HepG2 (cell line): ENCODE measurements around the gene FAM187B. TPM values are rescaled to one million over a fixed set of nuclear protein-coding genes. Genes with fewer than 3 reads are reported as not detected.

ENCODE experiments used
- AKAP8 ChIP-seq: sonication (generic); formaldehyde crosslinking; IDR thresholded peaks from 2 replicates; pipeline ENCODE4 v1.5.1; 2020; ENCODE audit warnings: mild to moderate bottlenecking, missing genetic modification reagents
- CREM ChIP-seq, 2 experiments: sonication (generic) in 1 of 2; formaldehyde crosslinking in 1 of 2; IDR thresholded peaks; 2 replicates each; pipeline versions ENCODE4 v1.4.0 to v1.6.1; 2016 to 2020; ENCODE audit warnings: antibody characterized with exemption in 1 of 2, mild to moderate bottlenecking in 1 of 2, missing genetic modification reagents in 1 of 2
- FOXM1 ChIP-seq: sonication (generic); formaldehyde crosslinking; IDR thresholded peaks from 2 replicates; pipeline ENCODE4 v1.5.0; 2020; ENCODE audit warnings: missing genetic modification reagents
- GABPA ChIP-seq, 2 experiments: IDR thresholded peaks; 2 replicates each; pipeline ENCODE4 v1.6.1; 2011 to 2016; ENCODE audit warnings: low read depth in 2 of 2, low read length in 1 of 2, missing biosample characterization in 1 of 2, missing genetic modification characterization in 1 of 2
- GFI1 ChIP-seq: sonication (generic); formaldehyde crosslinking; IDR thresholded peaks from 2 replicates; pipeline ENCODE4 v1.5.0; 2020; ENCODE audit warnings: missing genetic modification reagents, mild to moderate bottlenecking, borderline replicate concordance
- HNRNPLL ChIP-seq: fragments of 200-400 bp; formaldehyde crosslinking; IDR thresholded peaks from 2 replicates; pipeline ENCODE4 v1.6.1; 2017; ENCODE audit warnings: mild to moderate bottlenecking, low read depth, low read length; ENCODE audit not compliant: poor library complexity, severe bottlenecking
- KDM2A ChIP-seq: sonication (generic); formaldehyde crosslinking; IDR thresholded peaks from 2 replicates; pipeline ENCODE4 v1.4.0; 2020; ENCODE audit warnings: low read depth, missing genetic modification reagents, borderline replicate concordance
- KDM6A ChIP-seq: IDR thresholded peaks from 2 replicates; pipeline ENCODE4 v1.6.1; 2016; ENCODE audit warnings: low read depth
- NFKBIZ ChIP-seq: IDR thresholded peaks from 2 replicates; pipeline ENCODE4 v1.6.1; 2018; ENCODE audit warnings: missing genetic modification reagents, missing compliant biosample characterization
- POLR2A ChIP-seq, 2 experiments: IDR thresholded peaks; 2 replicates each; pipeline ENCODE4 v1.6.1; 2011; ENCODE audit warnings: low read depth in 2 of 2, low read length in 2 of 2, mild to moderate bottlenecking in 1 of 2, moderate library complexity in 1 of 2; ENCODE audit not compliant: insufficient read depth in 1 of 2
- POLR2G ChIP-seq: fragments of 200-400 bp; formaldehyde crosslinking; IDR thresholded peaks from 2 replicates; pipeline ENCODE4 v1.6.1; 2018; ENCODE audit warnings: mild to moderate bottlenecking, low read depth, low read length, moderate library complexity
- SCMH1 ChIP-seq: sonication (generic); formaldehyde crosslinking; IDR thresholded peaks from 2 replicates; pipeline ENCODE4 v1.9.0; 2021; ENCODE audit warnings: missing genetic modification reagents, mild to moderate bottlenecking, borderline replicate concordance
- TBL1XR1 ChIP-seq: fragments of 150-350 bp; IDR thresholded peaks from 2 replicates; pipeline ENCODE4 v1.6.1; 2014; ENCODE audit warnings: borderline replicate concordance, low read length; ENCODE audit not compliant: partially characterized antibody
- ZBTB7B ChIP-seq: sonication (generic); formaldehyde crosslinking; IDR thresholded peaks from 2 replicates; pipeline ENCODE4 v1.4.0; 2020; ENCODE audit warnings: missing genetic modification reagents
- ZFP1 ChIP-seq: IDR thresholded peaks from 2 replicates; pipeline ENCODE4 v1.6.1; 2016
- ZNF510 ChIP-seq: sonication (generic); formaldehyde crosslinking; IDR thresholded peaks from 2 replicates; pipeline ENCODE4 v1.4.0; 2020; ENCODE audit warnings: low read depth, mild to moderate bottlenecking, missing genetic modification reagents
- ZNF761 ChIP-seq: sonication (generic); formaldehyde crosslinking; conservative IDR thresholded peaks from 2 replicates; pipeline ENCODE4 v1.4.0; 2020; ENCODE audit warnings: mild to moderate bottlenecking, missing genetic modification reagents
- polyA plus RNA-seq, 8 experiments: library from polyadenylated mRNA; depleted of rRNA in 3 of 8; stranded (reverse) in 7 of 8; unstranded in 1 of 8; fragments of >200 nt; fragmentation: Illumina TruSeq in 4 of 8; extraction: Trizol in 4 of 8; gene quantifications; 2 replicates each; pipeline versions ENCODE4 v1.2.1 to v1.2.3, GENCODE V29; 2011 to 2016; ENCODE audit warnings: low read depth in 4 of 8, missing spikeins in 1 of 8, mixed read lengths in 1 of 8; ENCODE audit not compliant: insufficient read depth in 1 of 8
- total RNA-seq, 5 experiments: library from RNA; depleted of rRNA; stranded (reverse); fragments of >200 nt; fragmentation: Illumina TruSeq; extraction: Trizol; gene quantifications; 2 replicates each; pipeline ENCODE4 v1.2.3, GENCODE V29; 2016; ENCODE audit warnings: low read depth in 1 of 5
- TF ChIP-seq, protein P1 (sequence below): IDR thresholded peaks from 2 replicates; pipeline ENCODE4 v1.6.1; 2016; ENCODE audit warnings: low read depth
- TF ChIP-seq, protein P2 (sequence below): IDR thresholded peaks from 2 replicates; pipeline ENCODE4 v1.6.1; 2012; ENCODE audit warnings: inconsistent platforms
- TF ChIP-seq, protein P3 (sequence below): sonication (generic); formaldehyde crosslinking; IDR thresholded peaks from 2 replicates; pipeline ENCODE4 v1.8.0; 2022; ENCODE audit warnings: low read depth, missing genetic modification reagents
- TF ChIP-seq, protein P4 (sequence below): sonication (generic); formaldehyde crosslinking; IDR thresholded peaks from 2 replicates; pipeline ENCODE4 v1.5.1; 2020; ENCODE audit warnings: missing genetic modification reagents, mild to moderate bottlenecking, borderline replicate concordance
- TF ChIP-seq, protein P5 (sequence below): sonication (generic); formaldehyde crosslinking; IDR thresholded peaks from 2 replicates; pipeline ENCODE4 v1.4.0; 2020; ENCODE audit warnings: mild to moderate bottlenecking, missing genetic modification reagents
- TF ChIP-seq, protein P6 (sequence below): sonication (generic); formaldehyde crosslinking; IDR thresholded peaks from 2 replicates; pipeline ENCODE4 v1.4.0; 2020; ENCODE audit warnings: missing genetic modification reagents

The FAM187B gene
- total and polyA plus RNA-seq, 2 of the 13 experiments (the other 11 are each of a cell fraction or from before 2014, with no cell fraction given) = not detected

DNA sequence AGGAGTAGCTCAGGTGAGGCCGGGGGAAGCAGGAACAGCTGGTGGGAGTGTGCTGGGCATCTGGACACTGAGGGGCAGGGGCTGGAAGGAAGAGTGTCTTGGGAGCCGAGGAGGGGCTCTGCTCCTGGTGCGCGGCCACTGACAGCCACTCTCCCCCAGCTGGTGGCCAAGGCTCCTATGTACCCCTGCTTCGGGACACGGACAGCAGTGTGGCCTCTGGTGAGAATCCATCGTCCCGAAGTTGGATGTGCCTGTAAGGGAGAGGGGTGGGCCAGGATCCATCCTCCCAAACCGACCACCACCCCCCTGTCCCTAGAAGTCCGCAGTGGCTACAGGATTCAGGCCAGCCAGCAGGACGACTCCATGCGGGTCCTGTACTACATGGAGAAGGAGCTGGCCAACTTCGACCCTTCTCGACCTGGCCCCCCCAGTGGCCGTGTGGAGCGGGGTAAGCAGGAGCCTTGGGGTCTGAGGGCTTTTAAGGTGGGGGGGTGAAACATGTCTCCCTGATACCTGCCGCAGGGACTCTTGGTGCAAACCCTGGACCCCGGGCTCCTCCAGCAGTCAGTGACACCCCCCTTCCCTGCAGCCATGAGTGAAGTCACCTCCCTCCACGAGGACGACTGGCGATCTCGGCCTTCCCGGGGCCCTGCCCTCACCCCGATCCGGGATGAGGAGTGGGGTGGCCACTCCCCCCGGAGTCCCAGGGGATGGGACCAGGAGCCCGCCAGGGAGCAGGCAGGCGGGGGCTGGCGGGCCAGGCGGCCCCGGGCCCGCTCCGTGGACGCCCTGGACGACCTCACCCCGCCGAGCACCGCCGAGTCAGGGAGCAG, 38.2 kb upstream of the FAM187B start (continued):
- TF ChIP-seq GFI1 (CRISPR knock-in tag) = no peak
- no peak for TF ChIP-seq KDM6A
- TF ChIP-seq, protein P1, sequence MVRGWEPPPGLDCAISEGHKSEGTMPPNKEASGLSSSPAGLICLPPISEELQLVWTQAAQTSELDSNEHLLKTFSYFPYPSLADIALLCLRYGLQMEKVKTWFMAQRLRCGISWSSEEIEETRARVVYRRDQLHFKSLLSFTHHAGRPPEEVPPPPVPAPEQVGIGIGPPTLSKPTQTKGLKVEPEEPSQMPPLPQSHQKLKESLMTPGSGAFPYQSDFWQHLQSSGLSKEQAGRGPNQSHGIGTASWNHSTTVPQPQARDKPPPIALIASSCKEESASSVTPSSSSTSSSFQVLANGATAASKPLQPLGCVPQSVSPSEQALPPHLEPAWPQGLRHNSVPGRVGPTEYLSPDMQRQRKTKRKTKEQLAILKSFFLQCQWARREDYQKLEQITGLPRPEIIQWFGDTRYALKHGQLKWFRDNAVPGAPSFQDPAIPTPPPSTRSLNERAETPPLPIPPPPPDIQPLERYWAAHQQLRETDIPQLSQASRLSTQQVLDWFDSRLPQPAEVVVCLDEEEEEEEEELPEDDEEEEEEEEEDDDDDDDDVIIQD (CRISPR knock-in tag) = no peak
- TF ChIP-seq SCMH1 (CRISPR knock-in tag) = no peak
- TF ChIP-seq, protein P2, sequence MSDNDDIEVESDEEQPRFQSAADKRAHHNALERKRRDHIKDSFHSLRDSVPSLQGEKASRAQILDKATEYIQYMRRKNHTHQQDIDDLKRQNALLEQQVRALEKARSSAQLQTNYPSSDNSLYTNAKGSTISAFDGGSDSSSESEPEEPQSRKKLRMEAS = 0 out of 2 replicates have a peak, but pooled peaks have one; percentile 22
- no peak for TF ChIP-seq ZNF761 (CRISPR knock-in tag)
- no peak for TF ChIP-seq NFKBIZ (CRISPR knock-in tag)
- TF ChIP-seq, protein P3, sequence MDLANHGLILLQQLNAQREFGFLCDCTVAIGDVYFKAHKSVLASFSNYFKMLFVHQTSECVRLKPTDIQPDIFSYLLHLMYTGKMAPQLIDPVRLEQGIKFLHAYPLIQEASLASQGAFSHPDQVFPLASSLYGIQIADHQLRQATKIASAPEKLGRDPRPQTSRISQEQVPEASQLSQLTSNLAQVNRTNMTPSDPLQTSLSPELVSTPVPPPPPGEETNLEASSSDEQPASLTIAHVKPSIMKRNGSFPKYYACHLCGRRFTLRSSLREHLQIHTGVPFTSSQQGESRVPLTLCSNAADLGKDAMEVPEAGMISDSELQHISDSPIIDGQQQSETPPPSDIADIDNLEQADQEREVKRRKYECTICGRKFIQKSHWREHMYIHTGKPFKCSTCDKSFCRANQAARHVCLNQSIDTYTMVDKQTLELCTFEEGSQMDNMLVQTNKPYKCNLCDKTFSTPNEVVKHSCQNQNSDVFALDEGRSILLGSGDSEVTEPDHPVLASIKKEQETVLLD (CRISPR knock-in tag) = 0 out of 2 replicates have a peak, but pooled peaks have one; percentile 2
- no peak for TF ChIP-seq FOXM1 (CRISPR knock-in tag)
- TF ChIP-seq TBL1XR1 = no peak
- TF ChIP-seq ZFP1 (CRISPR knock-in tag) = no peak
- no peak for TF ChIP-seq GABPA (IDR thresholded peaks at IDR 0.05; ENCODE audit: low read depth, low read length)
- no peak for TF ChIP-seq GABPA (CRISPR knock-in tag; IDR thresholded peaks at IDR 0.05; ENCODE audit: low read depth)
- TF ChIP-seq KDM2A = no peak
- TF ChIP-seq, protein P4, sequence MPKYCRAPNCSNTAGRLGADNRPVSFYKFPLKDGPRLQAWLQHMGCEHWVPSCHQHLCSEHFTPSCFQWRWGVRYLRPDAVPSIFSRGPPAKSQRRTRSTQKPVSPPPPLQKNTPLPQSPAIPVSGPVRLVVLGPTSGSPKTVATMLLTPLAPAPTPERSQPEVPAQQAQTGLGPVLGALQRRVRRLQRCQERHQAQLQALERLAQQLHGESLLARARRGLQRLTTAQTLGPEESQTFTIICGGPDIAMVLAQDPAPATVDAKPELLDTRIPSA = no peak
- TF ChIP-seq ZNF510 (CRISPR knock-in tag) = no peak
- TF ChIP-seq, protein P5, sequence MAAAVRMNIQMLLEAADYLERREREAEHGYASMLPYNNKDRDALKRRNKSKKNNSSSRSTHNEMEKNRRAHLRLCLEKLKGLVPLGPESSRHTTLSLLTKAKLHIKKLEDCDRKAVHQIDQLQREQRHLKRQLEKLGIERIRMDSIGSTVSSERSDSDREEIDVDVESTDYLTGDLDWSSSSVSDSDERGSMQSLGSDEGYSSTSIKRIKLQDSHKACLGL (CRISPR knock-in tag) = no peak; the same call in 1 of the 2 replicates
- TF ChIP-seq ZBTB7B (CRISPR knock-in tag) = no peak
- TF ChIP-seq, protein P6, sequence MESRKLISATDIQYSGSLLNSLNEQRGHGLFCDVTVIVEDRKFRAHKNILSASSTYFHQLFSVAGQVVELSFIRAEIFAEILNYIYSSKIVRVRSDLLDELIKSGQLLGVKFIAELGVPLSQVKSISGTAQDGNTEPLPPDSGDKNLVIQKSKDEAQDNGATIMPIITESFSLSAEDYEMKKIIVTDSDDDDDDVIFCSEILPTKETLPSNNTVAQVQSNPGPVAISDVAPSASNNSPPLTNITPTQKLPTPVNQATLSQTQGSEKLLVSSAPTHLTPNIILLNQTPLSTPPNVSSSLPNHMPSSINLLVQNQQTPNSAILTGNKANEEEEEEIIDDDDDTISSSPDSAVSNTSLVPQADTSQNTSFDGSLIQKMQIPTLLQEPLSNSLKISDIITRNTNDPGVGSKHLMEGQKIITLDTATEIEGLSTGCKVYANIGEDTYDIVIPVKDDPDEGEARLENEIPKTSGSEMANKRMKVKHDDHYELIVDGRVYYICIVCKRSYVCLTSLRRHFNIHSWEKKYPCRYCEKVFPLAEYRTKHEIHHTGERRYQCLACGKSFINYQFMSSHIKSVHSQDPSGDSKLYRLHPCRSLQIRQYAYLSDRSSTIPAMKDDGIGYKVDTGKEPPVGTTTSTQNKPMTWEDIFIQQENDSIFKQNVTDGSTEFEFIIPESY (CRISPR knock-in tag) = peak; percentile 64; the same call in 1 of the 2 replicates
- TF ChIP-seq POLR2G = peak; percentile 12; the same call in 1 of the 2 replicates
- TF ChIP-seq CREM (IDR thresholded peaks at IDR 0.05) = no peak
- no peak for TF ChIP-seq CREM (CRISPR knock-in tag; IDR thresholded peaks at IDR 0.05)
- no peak; the same call in 1 of the 2 replicates for TF ChIP-seq AKAP8 (CRISPR knock-in tag)
- TF ChIP-seq HNRNPLL = peak; percentile 7
- TF ChIP-seq POLR2A (IDR thresholded peaks at IDR 0.05; ENCODE audit: insufficient read depth in 1 of 2, low read depth in 2 of 2, low read length in 2 of 2) = no peak
